Activated CD8-positive, alpha-beta memory T cell treated with anti-CD3 and anti-CD28 coated beads, Interleukin-2, amount 50 U/mL, for 1 hour (primary cell): Measurements from ENCODE around the gene MYO18A.
"Not testable (repeated sequence)": the region's sequence is repeated elsewhere in the genome, so short reads cannot be mapped to it uniquely, and the experiment has no call there.

Experiments
- DNase-seq: peaks from one replicate; pipeline ENCODE4 v3.0.0-alpha.2; 2020; ENCODE audit errors: extremely low read depth

The MYO18A gene

GRCh38 chr17:29147228-29147627, 33.0 kb downstream of the MYO18A start:
- not testable (repeated sequence) for DNase-seq

- DNase-seq = no peak
Observed at GRCh38 chr17:29146369-29146972, 33.7 kb downstream of the MYO18A start.

GRCh38 chr17:29145289-29146073, 34.7 kb downstream of the MYO18A start:
- DNase-seq = peak; percentile 51

GRCh38 chr17:29143894-29144293, 36.3 kb downstream of the MYO18A start:
- no peak for DNase-seq

GRCh38 chr17:29141514-29141876, 38.7 kb downstream of the MYO18A start:
- DNase-seq = no peak

- no peak for DNase-seq
Observed at GRCh38 chr17:29140631-29141513, 39.3 kb downstream of the MYO18A start.

- peak; percentile 66 for DNase-seq
Observed at GRCh38 chr17:29140051-29140621, 40.1 kb downstream of the MYO18A start.

GRCh38 chr17:29138971-29139691, 41.1 kb downstream of the MYO18A start:
- DNase-seq = no peak

GRCh38 chr17:29138184-29138955, 41.8 kb downstream of the MYO18A start:
- no peak for DNase-seq

- DNase-seq = no peak
Observed at GRCh38 chr17:29136998-29137730, 43.0 kb downstream of the MYO18A start.

GRCh38 chr17:29135464-29135863, 44.7 kb downstream of the MYO18A start:
- DNase-seq = no peak

GRCh38 chr17:29133121-29133713, 47.0 kb downstream of the MYO18A start:
- DNase-seq = no peak

- no peak for DNase-seq
Observed at GRCh38 chr17:29131814-29132682, 48.1 kb downstream of the MYO18A start.

GRCh38 chr17:29129731-29130130, 50.5 kb downstream of the MYO18A start:
- no peak for DNase-seq

GRCh38 chr17:29127840-29128239, 52.4 kb downstream of the MYO18A start:
- no peak for DNase-seq

GRCh38 chr17:29126268-29126930, 53.8 kb downstream of the MYO18A start:
- DNase-seq = no peak

- DNase-seq = no peak
Observed at GRCh38 chr17:29125651-29126050, 54.5 kb downstream of the MYO18A start.

- no peak for DNase-seq
Observed at GRCh38 chr17:29124925-29125273, 55.3 kb downstream of the MYO18A start.
